Measurements from ENCODE around the gene CNTN1. TPM values are rescaled to one million over a fixed set of nuclear protein-coding genes. Genes with fewer than 3 reads are reported as not detected.

The CNTN1 gene
- total RNA-seq, 4 donors from 2014 or later, result 7.5 to 34.2 (median 19.4) TPM

DNA sequence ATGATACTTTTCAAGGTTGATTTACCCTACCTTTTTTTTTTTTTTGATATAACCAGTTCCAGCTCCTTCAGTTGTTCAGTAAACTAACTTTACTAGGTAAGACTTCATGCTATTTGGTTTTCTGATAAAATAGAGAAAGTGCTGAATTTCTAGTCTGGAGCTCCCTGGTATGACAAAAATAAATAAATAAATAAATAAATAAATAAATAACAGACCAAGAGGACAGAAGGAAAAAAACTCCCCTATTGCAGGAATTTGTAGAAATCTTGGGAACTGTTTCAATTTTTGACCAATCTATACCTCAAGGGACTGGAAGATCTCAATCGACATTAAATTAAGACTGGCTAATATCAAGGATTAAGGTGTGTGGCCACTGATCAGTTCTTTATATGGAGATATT is 265.2 kb downstream of the CNTN1 start:
- no peak for TF ChIP-seq POLR2A (IDR thresholded peaks at IDR 0.05)
- TF ChIP-seq, protein P1, sequence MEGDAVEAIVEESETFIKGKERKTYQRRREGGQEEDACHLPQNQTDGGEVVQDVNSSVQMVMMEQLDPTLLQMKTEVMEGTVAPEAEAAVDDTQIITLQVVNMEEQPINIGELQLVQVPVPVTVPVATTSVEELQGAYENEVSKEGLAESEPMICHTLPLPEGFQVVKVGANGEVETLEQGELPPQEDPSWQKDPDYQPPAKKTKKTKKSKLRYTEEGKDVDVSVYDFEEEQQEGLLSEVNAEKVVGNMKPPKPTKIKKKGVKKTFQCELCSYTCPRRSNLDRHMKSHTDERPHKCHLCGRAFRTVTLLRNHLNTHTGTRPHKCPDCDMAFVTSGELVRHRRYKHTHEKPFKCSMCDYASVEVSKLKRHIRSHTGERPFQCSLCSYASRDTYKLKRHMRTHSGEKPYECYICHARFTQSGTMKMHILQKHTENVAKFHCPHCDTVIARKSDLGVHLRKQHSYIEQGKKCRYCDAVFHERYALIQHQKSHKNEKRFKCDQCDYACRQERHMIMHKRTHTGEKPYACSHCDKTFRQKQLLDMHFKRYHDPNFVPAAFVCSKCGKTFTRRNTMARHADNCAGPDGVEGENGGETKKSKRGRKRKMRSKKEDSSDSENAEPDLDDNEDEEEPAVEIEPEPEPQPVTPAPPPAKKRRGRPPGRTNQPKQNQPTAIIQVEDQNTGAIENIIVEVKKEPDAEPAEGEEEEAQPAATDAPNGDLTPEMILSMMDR (IDR thresholded peaks at IDR 0.05), result no peak
- no peak overlapping the region for H3K4me3 ChIP-seq (ENCODE audit: low read depth, poor library complexity, severe bottlenecking)
- intact Hi-C loops (cut with DNase I; ENCODE audit: low total_unique reads), result no loop called here
- no peak for DNase-seq (ENCODE audit: low spot score in 2 of 2)
- WGBS, 2 donors, result 94% methylated on average over 1 of the region's 1 CpG

DNA sequence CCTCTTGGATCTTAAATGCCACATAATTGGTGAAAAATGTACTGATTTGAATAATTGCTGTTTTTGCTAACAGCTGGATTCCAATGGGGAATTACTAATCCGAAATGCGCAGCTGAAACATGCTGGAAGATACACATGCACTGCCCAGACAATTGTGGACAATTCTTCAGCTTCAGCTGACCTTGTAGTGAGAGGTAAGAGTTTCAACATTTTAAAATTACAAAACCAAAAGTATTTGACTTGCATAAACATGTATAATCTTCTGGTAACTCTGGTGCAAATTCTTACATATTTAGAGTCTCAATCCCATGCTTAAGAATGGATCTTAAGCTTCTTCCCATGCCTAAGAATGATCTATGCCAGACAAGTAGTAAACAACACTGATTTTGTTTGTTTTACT is 266.8 kb downstream of the CNTN1 start:
- intact Hi-C loops (cut with DNase I; ENCODE audit: low total_unique reads), result no loop called here
- TF ChIP-seq POLR2A (IDR thresholded peaks at IDR 0.05), result no peak
- TF ChIP-seq, protein P1 (IDR thresholded peaks at IDR 0.05), result no peak
- DNase-seq (ENCODE audit: low spot score in 2 of 2), result no peak
- 79 to 83% methylated on average over 2 of the region's 2 CpGs for WGBS, 2 donors
- H3K4me3 ChIP-seq (ENCODE audit: low read depth, poor library complexity, severe bottlenecking), result no peak overlapping the region

DNA sequence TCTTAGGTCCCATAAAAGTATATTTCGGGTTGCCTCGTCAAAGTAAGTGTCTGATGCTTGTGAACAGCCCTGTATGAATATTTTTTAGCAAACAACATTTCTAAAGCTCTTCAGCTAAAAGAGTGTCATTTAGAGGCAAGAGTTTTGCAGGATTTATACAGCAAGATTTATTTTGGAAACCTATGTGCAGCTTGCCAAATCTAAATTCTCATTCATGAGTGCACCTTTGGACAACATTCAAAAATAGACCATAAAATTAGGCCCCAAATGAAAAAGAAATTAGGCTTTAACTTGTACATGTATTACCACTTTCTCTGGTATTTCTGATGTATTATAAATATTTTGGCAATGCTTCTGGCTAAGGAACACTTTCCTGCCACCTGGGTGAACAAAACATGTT is 271.5 kb downstream of the CNTN1 start:
- H3K4me3 ChIP-seq (ENCODE audit: low read depth, poor library complexity, severe bottlenecking), result no peak overlapping the region
- no peak for TF ChIP-seq POLR2A (IDR thresholded peaks at IDR 0.05)
- TF ChIP-seq, protein P1 (IDR thresholded peaks at IDR 0.05), result no peak
- DNase-seq (ENCODE audit: low spot score in 2 of 2), result no peak
- intact Hi-C loops (cut with DNase I; ENCODE audit: low total_unique reads), result no loop called here
- 65 to 67% methylated on average over 2 of the region's 2 CpGs for WGBS, 2 donors

DNA sequence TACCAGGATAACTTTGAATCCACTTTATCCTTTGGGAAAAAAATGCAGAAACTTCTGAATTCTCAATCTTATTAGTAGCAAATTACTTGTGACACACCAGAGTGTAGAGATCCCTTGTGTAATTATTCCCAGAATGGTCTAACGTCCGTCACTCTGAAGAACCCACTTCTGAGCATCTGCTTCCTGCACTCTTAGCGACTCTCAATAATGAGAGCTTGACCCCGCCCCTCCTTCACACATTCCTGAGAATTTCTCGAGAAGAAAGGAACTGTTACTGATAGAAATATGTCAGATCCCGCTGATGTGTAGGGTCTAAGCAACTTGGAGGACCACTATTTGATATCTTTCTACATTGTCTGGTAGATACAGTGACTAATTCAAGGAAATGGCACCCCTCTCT is 277.6 kb downstream of the CNTN1 start:
- no peak for TF ChIP-seq POLR2A (IDR thresholded peaks at IDR 0.05)
- intact Hi-C loops (cut with DNase I; ENCODE audit: low total_unique reads), result no loop called here
- WGBS, 2 donors, result 83 to 86% methylated on average over 6 of the region's 6 CpGs
- H3K4me3 ChIP-seq (ENCODE audit: low read depth, poor library complexity, severe bottlenecking), result no peak overlapping the region
- no peak for DNase-seq (ENCODE audit: low spot score in 2 of 2)

DNA sequence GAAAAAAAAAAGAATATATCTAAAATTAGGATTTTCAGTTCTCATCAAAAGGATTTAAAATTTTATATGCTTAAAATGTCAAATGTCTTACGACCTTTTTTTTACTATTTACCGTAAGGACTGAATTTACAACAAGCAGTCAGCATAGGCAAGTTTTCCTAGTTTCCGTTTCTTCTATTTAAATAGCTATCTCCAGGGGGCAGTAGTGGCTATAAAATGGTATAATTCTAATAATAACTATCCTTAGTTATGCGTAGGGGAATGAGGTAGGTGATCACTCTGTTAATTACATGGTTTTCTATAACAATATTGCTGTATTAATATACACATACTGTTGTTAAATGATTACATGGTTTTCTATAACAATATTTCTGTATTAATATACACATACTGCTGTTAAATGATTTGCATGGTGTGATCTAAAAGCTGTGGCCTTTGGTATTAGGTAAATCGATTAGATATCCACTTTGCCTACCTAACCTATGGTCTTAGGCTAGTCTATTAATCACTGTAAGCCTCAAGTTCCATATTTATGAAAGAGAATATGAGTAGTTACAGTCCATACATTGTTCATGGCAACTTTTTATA is 278.2 kb downstream of the CNTN1 start:
- H3K4me3 ChIP-seq (ENCODE audit: low read depth, poor library complexity, severe bottlenecking), result no peak overlapping the region
- 79 to 85% methylated on average over 5 of the region's 5 CpGs for WGBS, 2 donors
- TF ChIP-seq, protein P1 (IDR thresholded peaks at IDR 0.05), result no peak
- TF ChIP-seq POLR2A (IDR thresholded peaks at IDR 0.05), result no peak
- intact Hi-C loops (cut with DNase I; ENCODE audit: low total_unique reads), result no loop called here
- DNase-seq (ENCODE audit: low spot score in 2 of 2), result no peak

DNA sequence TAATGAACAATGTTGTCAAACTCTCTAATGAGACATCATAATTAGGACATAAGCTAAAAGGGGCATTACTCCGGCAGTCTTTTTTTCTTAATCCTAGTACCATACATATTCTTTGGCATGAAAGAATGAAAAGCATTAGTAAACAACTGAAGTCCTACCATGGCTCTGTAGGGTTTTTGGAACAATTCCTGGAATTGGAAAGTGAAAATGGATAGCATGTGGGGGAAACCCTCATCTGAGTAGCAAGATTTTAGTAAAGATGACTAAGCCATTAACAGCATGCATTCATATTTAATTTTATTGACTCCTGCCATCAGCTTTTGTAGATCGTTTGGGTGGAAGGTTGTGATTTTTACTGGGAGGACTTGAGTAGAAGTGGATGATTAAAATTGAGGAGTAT is 279.7 kb downstream of the CNTN1 start:
- no peak for DNase-seq (ENCODE audit: low spot score in 2 of 2)
- no peak overlapping the region for H3K4me3 ChIP-seq (ENCODE audit: low read depth, poor library complexity, severe bottlenecking)
- TF ChIP-seq POLR2A (IDR thresholded peaks at IDR 0.05), result no peak
- TF ChIP-seq, protein P1 (IDR thresholded peaks at IDR 0.05), result no peak
- 31 to 36% methylated on average over 2 of the region's 2 CpGs for WGBS, 2 donors
- intact Hi-C loops (cut with DNase I; ENCODE audit: low total_unique reads), result no loop called here

Measured in lower leg skin (tissue), 4 donors.